ENCODE results near the gene CCDC87. TPM values are rescaled to one million over a fixed set of nuclear protein-coding genes. Genes with fewer than 3 reads are reported as not detected.
A peak's percentile ranks its signal among the peaks of the same experiment; 100 is the strongest.

Gene CCDC87
- total and polyA plus RNA-seq, 2 experiments from 2014 or later = 0.39 to 1.2 TPM

DNA sequence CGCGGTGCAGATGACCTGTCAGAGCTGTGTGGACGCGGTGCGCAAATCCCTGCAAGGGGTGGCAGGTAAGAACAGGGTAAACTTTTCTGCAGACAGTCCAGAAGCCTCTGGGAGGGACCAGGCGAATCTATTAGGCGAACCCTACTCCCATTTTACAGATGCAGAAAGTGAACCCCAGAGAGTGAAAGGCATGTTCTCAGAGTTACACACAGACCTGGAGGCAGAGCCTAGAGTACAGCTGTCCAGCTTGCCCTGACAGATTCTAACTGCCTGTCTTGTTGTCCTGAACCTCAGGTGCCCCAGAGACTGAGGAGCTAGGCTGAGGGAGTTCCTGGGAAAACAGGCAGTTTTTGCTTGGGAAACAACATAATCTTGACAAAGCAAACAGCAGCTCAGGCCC is 787 bp upstream of the CCDC87 start:
- H3F3A ChIP-seq (replicated peaks; ENCODE audit: low read depth) = 0 out of 2 replicates have a peak, but pooled peaks cover 10% of the 10 kb centered on the region
- H3K4me3 ChIP-seq = peak overlapping the region; percentile 67
- H4K20me1 ChIP-seq (replicated peaks; ENCODE audit: insufficient read depth) = no peaks in the 10 kb centered on the region
- H2AFZ ChIP-seq = no peak overlapping the region; the same call in 1 of the 2 replicates
- DNase-seq (ENCODE audit: low spot score) (no peak), ATAC-seq (no peak)
- peaks cover 12% of the 10 kb centered on the region for H3K4me1 Mint-ChIP-seq
- no peak overlapping the region for H3K27ac Mint-ChIP-seq
- peaks cover 31% of the 10 kb centered on the region for H3K9me3 Mint-ChIP-seq
- H3K9me2 ChIP-seq (ENCODE audit: insufficient read depth) = no peaks in the 10 kb centered on the region
- H3K4me2 ChIP-seq = peak overlapping the region; percentile 84
- H3K36me3 Mint-ChIP-seq (ENCODE audit: low read depth) = peaks cover 15% of the 10 kb centered on the region; the same call in 2 of the 3 replicates
- 0 out of 2 replicates have a peak, but pooled peaks cover 7% of the 10 kb centered on the region for H3K27me3 ChIP-seq (ENCODE audit: insufficient read depth)
- H3K27ac ChIP-seq (ENCODE audit: low read depth) = no peak overlapping the region
- H3K27me3 Mint-ChIP-seq (ENCODE audit: insufficient read depth, low read depth, poor library complexity) = peaks cover 20% of the 10 kb centered on the region
- H3K4me1 ChIP-seq (ENCODE audit: insufficient read depth) = peaks cover 10% of the 10 kb centered on the region; the same call in 1 of the 2 replicates
- H3K36me3 ChIP-seq (ENCODE audit: insufficient read depth) = no peaks in the 10 kb centered on the region; the same call in 1 of the 2 replicates
- TF ChIP-seq STAT1 (IDR thresholded peaks at IDR 0.05; ENCODE audit: unreplicated experiment) = no peak
- TF ChIP-seq CREB1 (CRISPR knock-in tag; IDR thresholded peaks at IDR 0.05; ENCODE audit: low read depth) = no peak
- TF ChIP-seq EZH2 (IDR thresholded peaks at IDR 0.05; ENCODE audit: low read depth, unreplicated experiment) = no peak
- TF ChIP-seq NANOG (IDR thresholded peaks at IDR 0.05; ENCODE audit: borderline replicate concordance) = no peak
- no peak for TF ChIP-seq EZH2phosphoT487 (IDR thresholded peaks at IDR 0.05; ENCODE audit: unreplicated experiment)
- TF ChIP-seq, protein P1, sequence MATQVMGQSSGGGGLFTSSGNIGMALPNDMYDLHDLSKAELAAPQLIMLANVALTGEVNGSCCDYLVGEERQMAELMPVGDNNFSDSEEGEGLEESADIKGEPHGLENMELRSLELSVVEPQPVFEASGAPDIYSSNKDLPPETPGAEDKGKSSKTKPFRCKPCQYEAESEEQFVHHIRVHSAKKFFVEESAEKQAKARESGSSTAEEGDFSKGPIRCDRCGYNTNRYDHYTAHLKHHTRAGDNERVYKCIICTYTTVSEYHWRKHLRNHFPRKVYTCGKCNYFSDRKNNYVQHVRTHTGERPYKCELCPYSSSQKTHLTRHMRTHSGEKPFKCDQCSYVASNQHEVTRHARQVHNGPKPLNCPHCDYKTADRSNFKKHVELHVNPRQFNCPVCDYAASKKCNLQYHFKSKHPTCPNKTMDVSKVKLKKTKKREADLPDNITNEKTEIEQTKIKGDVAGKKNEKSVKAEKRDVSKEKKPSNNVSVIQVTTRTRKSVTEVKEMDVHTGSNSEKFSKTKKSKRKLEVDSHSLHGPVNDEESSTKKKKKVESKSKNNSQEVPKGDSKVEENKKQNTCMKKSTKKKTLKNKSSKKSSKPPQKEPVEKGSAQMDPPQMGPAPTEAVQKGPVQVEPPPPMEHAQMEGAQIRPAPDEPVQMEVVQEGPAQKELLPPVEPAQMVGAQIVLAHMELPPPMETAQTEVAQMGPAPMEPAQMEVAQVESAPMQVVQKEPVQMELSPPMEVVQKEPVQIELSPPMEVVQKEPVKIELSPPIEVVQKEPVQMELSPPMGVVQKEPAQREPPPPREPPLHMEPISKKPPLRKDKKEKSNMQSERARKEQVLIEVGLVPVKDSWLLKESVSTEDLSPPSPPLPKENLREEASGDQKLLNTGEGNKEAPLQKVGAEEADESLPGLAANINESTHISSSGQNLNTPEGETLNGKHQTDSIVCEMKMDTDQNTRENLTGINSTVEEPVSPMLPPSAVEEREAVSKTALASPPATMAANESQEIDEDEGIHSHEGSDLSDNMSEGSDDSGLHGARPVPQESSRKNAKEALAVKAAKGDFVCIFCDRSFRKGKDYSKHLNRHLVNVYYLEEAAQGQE (IDR thresholded peaks at IDR 0.05; ENCODE audit: unreplicated experiment) = no peak
- TF ChIP-seq ZNF331 (CRISPR knock-in tag; IDR thresholded peaks at IDR 0.05; ENCODE audit: low read depth) = no peak
- no peak for TF ChIP-seq JUNB (IDR thresholded peaks at IDR 0.05; ENCODE audit: unreplicated experiment)
- TF ChIP-seq ZNF114 (CRISPR knock-in tag; IDR thresholded peaks at IDR 0.05) = no peak
- no peak for TF ChIP-seq POLR2AphosphoS5 (IDR thresholded peaks at IDR 0.05; ENCODE audit: low read depth)
- no peak for TF ChIP-seq ETS1 (IDR thresholded peaks at IDR 0.05)
- TF ChIP-seq, protein P2, sequence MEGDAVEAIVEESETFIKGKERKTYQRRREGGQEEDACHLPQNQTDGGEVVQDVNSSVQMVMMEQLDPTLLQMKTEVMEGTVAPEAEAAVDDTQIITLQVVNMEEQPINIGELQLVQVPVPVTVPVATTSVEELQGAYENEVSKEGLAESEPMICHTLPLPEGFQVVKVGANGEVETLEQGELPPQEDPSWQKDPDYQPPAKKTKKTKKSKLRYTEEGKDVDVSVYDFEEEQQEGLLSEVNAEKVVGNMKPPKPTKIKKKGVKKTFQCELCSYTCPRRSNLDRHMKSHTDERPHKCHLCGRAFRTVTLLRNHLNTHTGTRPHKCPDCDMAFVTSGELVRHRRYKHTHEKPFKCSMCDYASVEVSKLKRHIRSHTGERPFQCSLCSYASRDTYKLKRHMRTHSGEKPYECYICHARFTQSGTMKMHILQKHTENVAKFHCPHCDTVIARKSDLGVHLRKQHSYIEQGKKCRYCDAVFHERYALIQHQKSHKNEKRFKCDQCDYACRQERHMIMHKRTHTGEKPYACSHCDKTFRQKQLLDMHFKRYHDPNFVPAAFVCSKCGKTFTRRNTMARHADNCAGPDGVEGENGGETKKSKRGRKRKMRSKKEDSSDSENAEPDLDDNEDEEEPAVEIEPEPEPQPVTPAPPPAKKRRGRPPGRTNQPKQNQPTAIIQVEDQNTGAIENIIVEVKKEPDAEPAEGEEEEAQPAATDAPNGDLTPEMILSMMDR (conservative IDR thresholded peaks at IDR 0.05; ENCODE audit: low read depth in 2 of 2) = no peak
- TF ChIP-seq ZNF462 (CRISPR knock-in tag; IDR thresholded peaks at IDR 0.05) = no peak
- no peaks in the 10 kb centered on the region; the same call in 1 of the 2 replicates for H3K79me2 ChIP-seq (replicated peaks; ENCODE audit: insufficient read depth)
- peak overlapping the region; percentile 97 for H3K4me3 Mint-ChIP-seq
